Activated CD4-positive, CD25-positive, alpha-beta regulatory T cell treated with anti-CD3 and anti-CD28 coated beads, Interleukin-2, amount 50 U/mL, for 72 hours (primary cell): ENCODE measurements around the gene PPP3CA.

ENCODE experiments used
- DNase-seq: peaks from one replicate; pipeline ENCODE4 v3.0.0; 2021

Gene PPP3CA

GRCh38 chr4:101329592-101329991 lies 17.7 kb downstream of the PPP3CA start:
- DNase-seq = no peak

DNA sequence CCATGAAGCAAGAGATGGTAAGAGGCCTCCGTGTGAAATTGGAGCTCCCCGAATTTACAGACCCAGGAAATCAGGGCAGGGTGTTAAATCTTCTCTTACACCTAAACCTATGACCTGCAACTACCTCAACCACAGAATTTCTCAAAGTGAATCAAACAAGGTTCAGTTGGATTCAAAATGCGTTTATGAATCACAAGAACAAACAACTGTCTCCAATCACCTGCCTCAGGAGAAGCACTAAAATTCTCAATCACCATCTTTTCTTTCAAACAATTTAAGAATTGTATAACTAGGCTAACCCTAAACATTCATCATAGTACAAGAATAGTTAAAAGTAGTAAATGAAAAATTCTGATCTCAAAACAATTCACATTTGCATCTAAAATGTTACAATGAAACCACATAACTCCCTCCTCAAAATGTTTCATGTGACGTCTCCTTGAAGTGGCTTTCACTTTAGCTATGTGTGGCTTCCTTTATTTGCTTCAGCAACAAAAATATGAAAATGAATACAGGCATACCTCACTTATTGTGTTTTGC lies 19.2 kb downstream of the PPP3CA start:
- DNase-seq = no peak

DNA sequence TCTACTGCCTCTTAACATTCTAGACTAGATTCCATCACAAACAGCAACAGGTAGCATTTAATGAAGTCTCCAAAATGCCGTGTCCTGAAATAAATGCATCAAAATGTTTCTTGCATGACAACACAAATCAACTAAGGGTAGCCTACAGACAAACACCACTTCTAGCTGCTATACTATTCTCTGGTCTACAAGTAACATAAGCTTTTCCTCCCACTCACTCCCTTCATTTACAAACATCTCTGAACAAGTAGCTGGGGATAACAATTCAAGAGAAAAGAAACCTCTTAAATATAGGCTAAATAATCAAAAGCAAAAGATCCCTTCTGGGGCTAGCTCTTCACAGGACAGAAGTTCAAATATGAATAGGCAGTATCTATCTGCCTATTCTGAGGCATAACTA lies 20.8 kb downstream of the PPP3CA start:
- no peak for DNase-seq

- DNase-seq = no peak
These were observed 24.6 kb downstream of the PPP3CA start for GRCh38 chr4:101322743-101323142.

DNA sequence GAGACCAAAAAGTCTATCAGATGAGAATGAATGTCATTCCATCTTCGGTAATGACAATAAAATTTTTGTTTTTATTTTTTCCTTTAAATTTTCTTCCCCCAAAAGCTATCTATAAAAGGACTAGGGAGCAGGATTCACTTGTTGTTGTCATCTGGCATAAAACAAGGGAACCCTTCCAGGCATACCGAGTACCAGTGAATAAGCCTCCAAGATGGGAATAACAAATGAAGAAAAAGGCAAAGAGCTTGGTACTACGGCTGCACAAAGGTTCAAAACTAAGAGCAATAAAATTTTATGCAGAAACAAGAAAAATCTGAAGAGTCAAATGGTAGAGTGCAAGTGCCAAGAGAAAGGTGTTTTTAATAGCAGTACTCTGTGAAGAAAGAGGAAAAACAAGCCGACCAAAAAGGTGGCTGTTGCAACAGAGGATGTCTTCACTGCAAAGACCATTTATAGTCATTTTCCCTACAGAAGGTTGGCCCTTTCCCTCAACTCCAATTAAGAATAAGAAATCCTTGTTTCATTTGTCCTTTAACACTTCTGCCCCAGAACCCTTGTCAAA lies 25.8 kb downstream of the PPP3CA start:
- no peak for DNase-seq

DNA sequence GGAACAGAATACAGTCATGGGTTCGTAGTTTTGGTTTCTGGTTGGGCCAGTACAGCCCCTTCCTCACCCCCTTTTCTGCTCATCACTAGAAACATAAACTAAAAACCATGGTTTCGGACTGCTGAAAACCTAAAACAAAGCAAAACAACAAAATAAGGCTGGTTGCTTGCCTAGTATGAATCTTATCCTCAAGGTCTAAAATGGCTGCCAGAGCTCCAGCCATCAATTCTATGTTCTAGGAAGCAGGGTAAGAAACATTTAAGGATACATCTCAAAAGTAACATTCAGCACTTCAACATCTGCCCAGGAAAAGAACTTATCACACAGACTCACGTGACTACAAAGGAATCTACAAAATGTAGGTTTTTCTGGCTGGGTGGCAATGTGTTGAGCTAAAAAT lies 31.5 kb downstream of the PPP3CA start:
- no peak for DNase-seq

DNA sequence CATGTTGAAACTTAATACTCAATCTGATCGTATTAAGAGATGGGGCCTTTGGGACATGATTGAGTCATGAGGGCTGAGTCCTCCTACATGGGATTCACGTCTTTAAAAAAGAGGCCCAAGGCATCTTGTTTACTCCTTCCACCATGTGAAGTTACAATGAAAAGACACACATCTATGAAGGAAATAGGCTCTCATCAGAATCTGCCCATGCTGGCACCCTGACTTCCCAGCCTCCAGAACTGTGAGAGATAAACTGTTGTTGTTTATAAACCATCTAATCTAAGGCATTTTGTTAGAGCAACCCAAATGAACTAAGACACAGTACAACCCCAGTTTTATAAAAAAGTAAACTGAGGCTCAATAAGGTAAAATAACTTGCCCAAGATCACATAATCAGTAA lies 32.3 kb downstream of the PPP3CA start:
- DNase-seq = no peak

GRCh38 chr4:101309925-101310324 lies 37.4 kb downstream of the PPP3CA start:
- DNase-seq = no peak

DNA sequence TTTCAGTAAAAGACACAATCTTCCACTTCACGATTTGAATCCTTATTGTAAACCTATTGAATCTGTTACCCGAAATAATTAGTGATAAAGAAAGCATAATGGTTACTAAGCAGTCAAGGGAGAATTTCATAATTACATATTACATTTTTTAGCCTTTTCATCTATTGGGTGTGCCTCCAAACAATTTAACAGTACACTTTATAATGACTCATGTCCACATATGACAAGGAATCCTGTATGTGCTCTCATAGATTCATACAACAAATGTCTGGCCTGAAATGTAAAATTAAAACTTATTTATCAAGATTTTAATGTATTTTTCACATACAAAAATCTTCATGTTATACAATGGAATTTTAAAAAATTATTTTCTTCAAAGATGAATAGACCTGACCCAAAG lies 39.4 kb downstream of the PPP3CA start:
- no peak for DNase-seq

GRCh38 chr4:101306764-101307615 lies 40.3 kb downstream of the PPP3CA start:
- DNase-seq = no peak

DNA sequence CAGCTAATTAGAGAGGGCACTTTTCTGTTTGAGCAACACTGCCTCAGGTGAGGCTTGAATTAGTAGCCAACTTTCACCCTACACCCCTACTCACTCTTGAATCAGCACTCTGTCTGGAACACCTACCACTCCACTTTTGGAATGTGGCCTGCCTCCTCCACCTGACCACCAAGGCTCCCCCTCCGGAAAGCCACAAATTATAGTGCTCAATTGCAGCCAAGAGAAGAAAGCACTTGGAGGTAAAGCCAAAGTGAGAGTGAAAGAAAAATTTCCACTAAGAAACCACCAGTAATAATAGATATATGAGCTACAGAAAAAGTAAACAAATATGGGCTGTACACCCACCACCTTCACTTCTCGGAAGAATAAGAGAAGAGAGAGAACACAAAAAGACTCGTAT lies 41.1 kb downstream of the PPP3CA start:
- no peak for DNase-seq

DNA sequence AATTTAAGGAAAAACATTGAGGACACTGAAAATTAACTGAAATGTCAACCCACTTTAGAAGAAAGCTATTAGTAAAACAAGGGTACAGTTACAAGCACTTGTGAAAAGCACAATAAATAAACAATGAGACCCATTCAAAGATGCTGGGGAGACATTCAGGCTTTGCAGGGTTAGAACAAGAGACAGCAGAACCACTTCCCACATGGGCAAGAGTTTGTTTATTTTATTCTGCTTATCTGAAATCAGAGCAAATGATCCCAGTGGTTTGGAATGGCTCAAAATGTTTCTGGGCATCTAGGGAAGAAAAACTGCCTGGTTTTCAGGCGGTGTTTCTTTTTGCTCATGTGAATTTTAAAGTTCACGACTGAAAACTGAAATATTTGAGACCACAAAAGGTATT lies 42.4 kb downstream of the PPP3CA start:
- no peak for DNase-seq

DNA sequence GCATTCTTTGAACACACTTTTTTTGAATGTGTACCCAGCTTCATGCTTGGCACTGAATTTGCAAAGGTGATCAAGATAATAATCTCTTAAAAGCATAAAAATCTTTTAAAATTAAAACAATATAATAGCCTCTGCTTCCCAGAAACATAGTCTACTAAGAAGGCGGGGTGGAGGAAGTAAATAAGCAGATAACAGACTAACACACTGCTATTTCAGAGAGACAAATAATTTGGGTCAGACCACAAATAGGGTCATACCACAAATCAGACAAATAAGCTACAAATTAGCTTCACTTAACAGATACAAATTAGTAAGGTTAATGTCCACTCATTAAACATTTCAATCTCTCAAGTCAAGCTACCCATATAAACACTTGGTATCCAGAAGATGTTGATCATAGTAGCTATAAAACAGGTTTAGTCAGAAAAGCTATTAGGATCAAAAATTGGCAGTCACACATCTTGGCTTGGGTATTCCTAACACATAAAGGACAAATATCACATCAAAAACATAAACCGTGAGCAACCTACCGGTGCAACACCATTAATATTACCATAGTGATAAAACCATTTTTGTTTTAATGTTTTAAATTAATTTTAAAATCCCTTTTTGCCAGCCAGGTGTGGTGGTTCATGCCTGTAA lies 47.3 kb downstream of the PPP3CA start:
- DNase-seq = no peak

DNA sequence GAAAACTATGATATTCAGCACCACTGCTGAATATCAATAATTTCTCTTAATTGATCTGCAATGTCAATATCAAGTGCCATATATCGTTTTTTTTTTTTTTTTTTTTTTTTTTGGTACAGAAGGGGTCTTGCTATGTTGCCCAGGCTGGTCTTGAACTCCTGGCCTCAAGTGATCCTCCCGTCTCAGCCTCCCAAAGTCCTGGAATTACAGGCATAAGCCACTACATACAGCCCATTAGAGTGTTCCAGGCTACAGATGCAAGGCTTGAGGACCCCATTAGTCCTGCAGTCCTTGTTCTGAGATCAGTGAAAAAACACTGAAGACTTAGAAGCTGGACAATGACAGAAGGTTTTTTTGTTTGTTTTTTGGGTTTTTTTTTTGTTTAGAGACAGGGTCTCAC lies 48.3 kb downstream of the PPP3CA start:
- DNase-seq = no peak

- no peak for DNase-seq
These were observed 51.6 kb downstream of the PPP3CA start for GRCh38 chr4:101295691-101296090.

GRCh38 chr4:101294597-101294996 lies 52.7 kb downstream of the PPP3CA start:
- no peak for DNase-seq

DNA sequence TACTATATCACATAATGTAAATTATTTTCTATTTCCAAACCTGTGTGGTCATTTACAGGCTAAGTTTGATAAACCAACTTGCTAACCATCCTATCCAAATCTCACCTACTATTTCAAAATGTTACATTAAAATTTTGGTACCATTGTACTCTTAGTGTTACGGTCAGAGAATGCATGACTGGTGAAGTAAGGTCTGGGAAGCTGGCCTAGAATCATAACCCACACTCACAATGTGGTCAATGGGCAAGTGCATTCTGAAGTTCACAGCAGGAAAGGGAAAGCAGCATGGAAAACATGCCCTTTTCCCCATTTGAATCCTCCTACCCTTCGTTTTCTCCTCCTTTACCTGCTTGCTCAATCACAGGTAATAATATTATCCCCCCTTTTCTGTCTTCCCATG lies 54.4 kb downstream of the PPP3CA start:
- DNase-seq = no peak

DNA sequence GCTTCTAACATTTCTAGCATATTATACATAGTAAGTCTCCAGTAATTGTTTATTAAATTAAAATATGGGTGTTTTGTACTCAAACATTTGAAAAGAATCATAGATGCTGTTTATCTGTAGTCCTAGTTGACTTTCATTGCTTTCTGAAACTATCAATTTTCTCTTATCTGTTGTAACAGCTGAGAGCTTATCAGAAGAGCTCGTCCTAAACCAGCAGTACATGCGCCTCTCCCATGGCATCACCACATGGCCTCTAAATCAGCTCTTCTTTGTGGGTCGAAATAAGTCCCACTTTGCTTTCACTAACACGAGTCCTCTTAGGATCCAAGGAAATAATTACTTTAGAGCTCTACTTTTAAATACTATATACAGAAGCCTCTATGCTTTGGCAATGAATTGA lies 55.1 kb downstream of the PPP3CA start:
- no peak for DNase-seq

DNA sequence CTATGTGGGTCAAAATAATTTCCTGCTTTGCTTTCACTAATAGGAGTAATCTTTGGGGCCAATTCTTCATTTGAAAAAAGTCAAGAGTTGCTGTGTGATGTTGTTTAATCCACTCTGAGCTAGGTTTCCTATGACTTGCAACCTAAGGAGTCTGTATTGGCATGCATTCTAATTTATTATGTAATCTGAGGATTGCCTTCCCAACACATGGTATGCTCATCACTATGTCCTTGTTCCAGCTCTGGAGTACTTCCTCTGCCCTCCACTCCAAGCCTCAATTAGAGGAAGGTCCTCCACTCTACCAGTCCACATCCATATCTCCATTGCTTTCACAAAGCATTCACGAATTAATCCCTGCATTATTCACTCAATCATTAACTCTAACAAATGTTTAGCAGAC lies 56.1 kb downstream of the PPP3CA start:
- DNase-seq = no peak

- no peak for DNase-seq
These were observed 56.7 kb downstream of the PPP3CA start for GRCh38 chr4:101290654-101291053.

DNA sequence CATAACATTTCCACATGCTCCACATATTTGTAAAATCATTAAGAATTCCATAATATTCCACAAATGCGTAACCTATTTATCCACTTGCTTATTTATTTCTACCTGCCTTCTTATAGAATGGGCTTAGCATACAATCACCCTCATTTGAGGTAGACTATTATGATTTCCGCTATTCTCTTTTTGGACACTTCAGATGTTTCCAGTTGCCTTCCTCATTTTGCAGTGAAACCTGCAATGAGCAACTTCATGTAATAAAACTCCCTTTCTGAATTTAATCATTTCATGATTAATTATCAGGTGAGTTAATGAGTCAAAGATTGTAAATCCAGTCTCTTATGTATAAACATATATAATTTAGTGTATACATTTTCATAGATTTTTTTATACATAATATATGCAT lies 58.0 kb downstream of the PPP3CA start:
- no peak for DNase-seq

DNA sequence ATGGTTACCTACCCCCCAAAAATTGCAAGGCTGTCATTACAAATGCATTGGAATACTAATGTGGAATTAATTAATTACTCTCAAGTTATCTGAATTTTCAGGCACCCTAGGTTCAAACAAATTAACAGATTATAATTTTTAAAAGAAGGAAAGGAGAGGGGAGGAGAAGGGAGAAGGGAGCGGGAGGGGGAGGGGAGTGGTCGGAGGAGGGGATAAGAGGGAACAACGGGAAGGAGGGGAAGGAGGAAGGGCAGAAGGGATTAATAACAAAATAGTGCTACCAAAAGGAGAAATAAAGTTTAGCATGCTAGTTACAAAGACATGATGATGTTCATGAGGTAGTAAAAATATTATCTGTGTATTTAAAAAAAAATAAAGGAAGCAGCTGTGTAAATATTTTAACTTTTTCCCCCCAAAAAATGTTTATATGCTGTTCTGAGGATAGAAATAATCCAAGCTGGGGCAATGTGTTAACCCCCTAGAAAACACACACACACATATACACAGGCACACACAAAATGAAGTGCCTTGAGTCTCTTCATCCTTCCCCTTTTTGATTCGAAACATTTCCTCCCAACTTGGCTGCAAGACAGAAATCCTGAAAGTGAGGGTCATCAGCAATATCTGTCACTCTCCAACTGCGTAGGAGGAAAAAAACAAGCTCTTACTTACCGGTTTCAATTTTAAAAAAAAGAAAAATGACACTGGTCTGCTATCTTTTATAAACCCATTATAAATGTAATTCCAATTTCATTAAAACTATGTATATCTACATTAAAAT lies 58.8 kb downstream of the PPP3CA start:
- no peak for DNase-seq

DNA sequence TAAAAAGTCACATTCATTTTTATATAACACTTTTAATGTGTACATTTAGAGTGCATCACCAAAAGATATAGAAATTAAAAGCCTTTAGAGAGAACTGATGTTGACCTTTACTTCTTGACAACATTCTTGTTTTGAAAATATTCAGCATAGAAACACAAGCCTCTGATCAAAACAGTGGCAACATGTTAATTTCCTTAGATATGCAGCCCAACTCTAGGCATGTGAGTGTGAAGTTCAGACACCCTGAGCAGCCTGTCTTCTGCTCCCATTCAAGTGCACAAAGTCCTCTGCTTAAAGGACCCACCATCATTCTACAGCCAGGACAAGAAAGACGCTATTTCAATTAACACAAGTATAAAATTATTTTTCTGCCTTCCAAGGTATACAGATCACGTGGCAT lies 60.0 kb downstream of the PPP3CA start:
- no peak for DNase-seq
